ENCODE results near the gene ACTL6B. TPM values are rescaled to one million over a fixed set of nuclear protein-coding genes. Genes with fewer than 3 reads are reported as not detected.

Gene ACTL6B
- total and polyA plus RNA-seq, 2 of the 13 experiments (the other 11 are each of a cell fraction or from before 2014, with no cell fraction given), result not detected

GRCh38 chr7:100705320-100705752 is 49.1 kb upstream of the ACTL6B start (continued):
- TF ChIP-seq BATF2 (CRISPR knock-in tag; IDR thresholded peaks at IDR 0.05) (0 out of 2 replicates have a peak, but pooled peaks have one; percentile 11), ZNF564 (CRISPR knock-in tag; IDR thresholded peaks at IDR 0.05) (no peak; the same call in 1 of the 2 replicates), HOMEZ (CRISPR knock-in tag; IDR thresholded peaks at IDR 0.05; ENCODE audit: low read depth) (no peak), ZNF331 (CRISPR knock-in tag; IDR thresholded peaks at IDR 0.05) (peak; percentile 60; the same call in 1 of the 2 replicates), IKZF1 (IDR thresholded peaks at IDR 0.05) (no peak), NFYB (CRISPR knock-in tag; IDR thresholded peaks at IDR 0.05) (no peak), NR2F6 (IDR thresholded peaks at IDR 0.05) (no peak; the same call in 1 of the 2 replicates), NR2F6 (CRISPR knock-in tag; IDR thresholded peaks at IDR 0.05) (0 out of 2 replicates have a peak, but pooled peaks have one; percentile 40), CENPX (CRISPR knock-in tag; IDR thresholded peaks at IDR 0.05) (no peak), ZNF772 (CRISPR knock-in tag; IDR thresholded peaks at IDR 0.05) (no peak), GATAD1 (CRISPR knock-in tag; IDR thresholded peaks at IDR 0.05) (no peak), ZNF12 (CRISPR knock-in tag; IDR thresholded peaks at IDR 0.05) (no peak), ADNP (CRISPR knock-in tag; IDR thresholded peaks at IDR 0.05) (peak; percentile 72; the same call in 1 of the 2 replicates), KDM5B (CRISPR knock-in tag; IDR thresholded peaks at IDR 0.05; ENCODE audit: borderline replicate concordance) (0 out of 2 replicates have a peak, but pooled peaks have one; percentile 88), ZNF570 (CRISPR knock-in tag; IDR thresholded peaks at IDR 0.05; ENCODE audit: borderline replicate concordance) (no peak), MTERF4 (CRISPR knock-in tag; IDR thresholded peaks at IDR 0.05) (peak; percentile 82; the same call in 1 of the 2 replicates), ZBTB44 (CRISPR knock-in tag; IDR thresholded peaks at IDR 0.05) (no peak), MAFF (IDR thresholded peaks at IDR 0.05; ENCODE audit: low read depth, low read length) (no peak), TFE3 (CRISPR knock-in tag; IDR thresholded peaks at IDR 0.05) (no peak), SNRNP70 (IDR thresholded peaks at IDR 0.05; ENCODE audit: low read depth, low read length) (no peak), SNAPC4 (CRISPR knock-in tag; IDR thresholded peaks at IDR 0.05) (no peak; the same call in 1 of the 2 replicates)
